GM12878 (cell line): Measurements from ENCODE around the gene CHCHD6. TPM values are rescaled to one million over a fixed set of nuclear protein-coding genes. Genes with fewer than 3 reads are reported as not detected.

Experiments
- ATAC-seq: fragments of 200-7000 bp; cut with Tn5 transposase; 3 replicates; pipeline ENCODE4 v1.9.1; 2020; ENCODE audit warnings: mild to moderate bottlenecking, moderate library complexity
- BruUV-seq: library from RNA; stranded (reverse); fragments of 400-500 nt; replicated peaks from 2 replicates; lab custom pipeline; 2021; lab: Mats Ljungman, UMichigan
- CTCF ChIA-PET: fragments of 300-600 bp; sonication (Branson Sonifier 250); formaldehyde crosslinking; extraction: SDS; loops from one replicate; lab custom pipeline; 2021; ENCODE audit warnings: inconsistent platforms; lab: Yijun Ruan, JAX
- POLR2A ChIA-PET: fragments of 350-600 bp; formaldehyde crosslinking; extraction: SDS; loops from one replicate; lab custom pipeline; 2021; ENCODE audit warnings: inconsistent platforms; lab: Charles Lee
- RAD21 ChIA-PET: fragments of 300-600 bp; sonication (Branson Sonifier 250); formaldehyde crosslinking; loops from one replicate; lab custom pipeline; 2023; ENCODE audit warnings: antibody characterized with exemption; ENCODE audit not compliant: unreplicated experiment; lab: Charles Lee
- SMC1A ChIA-PET: fragments of 300-600 bp; sonication (Branson Sonifier 250); formaldehyde crosslinking; loops from one replicate; lab custom pipeline; 2023; ENCODE audit not compliant: unreplicated experiment, uncharacterized antibody; lab: Charles Lee
- DNase-seq: peaks from one replicate; pipeline ENCODE4 v3.0.0-alpha.2; 2011; ENCODE audit warnings: low read depth, low spot score
- FAIRE-seq: peaks from 3 replicates; lab custom pipeline; 2011; peaks lifted over from hg19 to GRCh38; lab: Jason Lieb, UNC
- H2AFZ ChIP-seq: 2 replicates; pipeline ENCODE4 v1.6.0; 2011; ENCODE audit warnings: low read depth, low read length, control low read depth; ENCODE audit not compliant: control insufficient read depth
- H3K27ac ChIP-seq: 2 replicates; pipeline ENCODE4 v1.5.1; 2011; ENCODE audit warnings: control low read depth; ENCODE audit not compliant: control insufficient read depth, insufficient read depth
- H3K27me3 ChIP-seq, 2 experiments: replicated peaks in 1 of 2; 2 replicates each; pipeline versions ENCODE4 v1.6.0 to v1.6.1; 2011; ENCODE audit warnings: low read length in 1 of 2; ENCODE audit not compliant: control insufficient read depth in 2 of 2, insufficient read depth in 2 of 2
- H3K36me3 ChIP-seq, 2 experiments: 2 replicates each; pipeline ENCODE4 v1.5.1; 2011; ENCODE audit warnings: low read length in 1 of 2; ENCODE audit not compliant: control insufficient read depth in 2 of 2, insufficient read depth in 2 of 2
- H3K4me1 ChIP-seq: 2 replicates; pipeline ENCODE4 v1.6.1; 2011; ENCODE audit warnings: mild to moderate bottlenecking, low read length, moderate library complexity, mixed read lengths; ENCODE audit not compliant: control insufficient read depth, insufficient read depth
- H3K4me2 ChIP-seq: 2 replicates; pipeline ENCODE4 v1.6.0; 2011; ENCODE audit warnings: control low read depth; ENCODE audit not compliant: control insufficient read depth, insufficient read depth
- H3K4me3 ChIP-seq: fragments of 200-600 bp; sonication (generic); 2 replicates; pipeline ENCODE4 v1.5.1; 2016
- H3K79me2 ChIP-seq: 2 replicates; pipeline ENCODE4 v1.6.0; 2011; ENCODE audit warnings: low read length; ENCODE audit not compliant: control insufficient read depth, insufficient read depth
- H3K9ac ChIP-seq: 2 replicates; pipeline ENCODE4 v1.8.0; 2011; ENCODE audit warnings: low read length, control low read depth, mixed read lengths; ENCODE audit not compliant: control insufficient read depth, insufficient read depth
- H3K9me3 ChIP-seq: replicated peaks from 3 replicates; pipeline ENCODE4 v1.5.1; 2011; ENCODE audit warnings: mild to moderate bottlenecking, low read length; ENCODE audit not compliant: control insufficient read depth, insufficient read depth
- H4K20me1 ChIP-seq: 2 replicates; pipeline ENCODE4 v1.6.0; 2011; ENCODE audit not compliant: control insufficient read depth, insufficient read depth
- BCL11A ChIP-seq: IDR thresholded peaks from 2 replicates; pipeline ENCODE4 v1.6.1; 2011; ENCODE audit warnings: low read depth, low read length
- EED ChIP-seq: sonication (generic); IDR thresholded peaks from 2 replicates; pipeline ENCODE4 v1.6.1; 2016; ENCODE audit warnings: antibody characterized with exemption, low read depth
- EGR1 ChIP-seq, 2 experiments: IDR thresholded peaks; 1 replicate in 1 of 2; 2 replicates in 1 of 2; pipeline ENCODE4 v1.6.1; 2011 to 2012; ENCODE audit warnings: low read depth in 2 of 2, low read length in 2 of 2, borderline replicate concordance in 1 of 2, mild to moderate bottlenecking in 1 of 2, moderate library complexity in 1 of 2
- GABPA ChIP-seq: IDR thresholded peaks from 2 replicates; pipeline ENCODE4 v1.6.1; 2014; ENCODE audit warnings: antibody characterized with exemption, low read depth, mild to moderate bottlenecking, inconsistent platforms
- GATAD2B ChIP-seq: fragments of 450-650 bp; conservative IDR thresholded peaks from 2 replicates; pipeline ENCODE4 v1.6.1; 2017; ENCODE audit warnings: low read depth, mild to moderate bottlenecking, moderate library complexity
- HCFC1 ChIP-seq: fragments of 150-350 bp; IDR thresholded peaks from 2 replicates; pipeline ENCODE4 v1.6.1; 2014; ENCODE audit warnings: low read length
- IKZF2 ChIP-seq, 2 experiments: fragments of 450-650 bp; IDR thresholded peaks; 2 replicates each; pipeline ENCODE4 v1.6.1; 2017; ENCODE audit warnings: mild to moderate bottlenecking in 2 of 2, moderate library complexity in 2 of 2
- IRF4 ChIP-seq: IDR thresholded peaks from 2 replicates; pipeline ENCODE4 v1.6.1; 2011; ENCODE audit warnings: low read depth, low read length
- KDM1A ChIP-seq: fragments of 200-600 bp; sonication (generic); IDR thresholded peaks from 2 replicates; pipeline ENCODE4 v1.6.1; 2016; ENCODE audit warnings: borderline replicate concordance
- LARP7 ChIP-seq: fragments of 450-650 bp; IDR thresholded peaks from 2 replicates; pipeline ENCODE4 v1.6.1; 2017; ENCODE audit warnings: mild to moderate bottlenecking
- MTA2 ChIP-seq: fragments of 450-650 bp; IDR thresholded peaks from 2 replicates; pipeline ENCODE4 v1.6.1; 2016; ENCODE audit warnings: low read depth, mild to moderate bottlenecking, moderate library complexity
- RUNX3 ChIP-seq: IDR thresholded peaks from 2 replicates; pipeline ENCODE4 v1.6.1; 2012; ENCODE audit warnings: low read length, inconsistent platforms
- SREBF1 ChIP-seq: IDR thresholded peaks from 2 replicates; pipeline ENCODE4 v1.6.1; 2012; ENCODE audit warnings: mild to moderate bottlenecking, low read length
- WGBS: methylation state at CpG from one replicate; pipeline ENCODE4 v1.1.6; 2016; ENCODE audit warnings: low lambda C conversion rate; ENCODE audit not compliant: insufficient replicate concordance, insufficient coverage; ENCODE audit errors: missing lambda C conversion rate; 5-methylcytosine and 5-hydroxymethylcytosine counted together
- in situ Hi-C: fragments of 300-500 bp; cut with MboI; formaldehyde crosslinking; loops from 9 replicates; pipeline ENCODE4 v1.14.3; 2018; ENCODE audit warnings: mixed read lengths
- intact Hi-C: fragments of 100-400 bp; cut with micrococcal nuclease; formaldehyde crosslinking; loops from one replicate; pipeline ENCODE4 v1.14.2; 2022; ENCODE audit not compliant: unreplicated experiment
- polyA plus RNA-seq, 11 experiments: library from polyadenylated mRNA; depleted of rRNA in 4 of 11; unstranded in 6 of 11; stranded (reverse) in 5 of 11; fragments of >200 nt; fragmentation: Nextera tagmentation in 4 of 11; fragmentation: Illumina TruSeq in 1 of 11; extraction: Ambion mirVana in 4 of 11; extraction: Trizol in 1 of 11; gene quantifications; 1 replicate in 1 of 11; 2 replicates in 10 of 11; pipeline versions ENCODE4 v1.2.1 to v1.2.3, GENCODE V29; 2011 to 2016; ENCODE audit warnings: inconsistent platforms in 2 of 11, missing spikeins in 2 of 11, low read depth in 1 of 11
- total RNA-seq, 4 experiments: library from RNA; depleted of rRNA in 3 of 4; stranded (reverse); fragments of >200 nt in 3 of 4; fragmentation: Illumina TruSeq in 1 of 4; extraction: Trizol in 1 of 4; gene quantifications; 2 replicates each; pipeline versions ENCODE4 v1.2.1 to v1.2.3, GENCODE V29; 2013 to 2021
- TF ChIP-seq, protein P1 (sequence below): fragments of 450-650 bp; formaldehyde crosslinking; IDR thresholded peaks from 2 replicates; pipeline ENCODE4 v1.4.0; 2020; ENCODE audit warnings: mild to moderate bottlenecking, moderate library complexity

The CHCHD6 gene
- total and polyA plus RNA-seq, 10 of the 15 experiments (the other 5 are each of a cell fraction or from before 2014, with no cell fraction given): 2.7 to 16.7 (median 12.3) TPM

DNA sequence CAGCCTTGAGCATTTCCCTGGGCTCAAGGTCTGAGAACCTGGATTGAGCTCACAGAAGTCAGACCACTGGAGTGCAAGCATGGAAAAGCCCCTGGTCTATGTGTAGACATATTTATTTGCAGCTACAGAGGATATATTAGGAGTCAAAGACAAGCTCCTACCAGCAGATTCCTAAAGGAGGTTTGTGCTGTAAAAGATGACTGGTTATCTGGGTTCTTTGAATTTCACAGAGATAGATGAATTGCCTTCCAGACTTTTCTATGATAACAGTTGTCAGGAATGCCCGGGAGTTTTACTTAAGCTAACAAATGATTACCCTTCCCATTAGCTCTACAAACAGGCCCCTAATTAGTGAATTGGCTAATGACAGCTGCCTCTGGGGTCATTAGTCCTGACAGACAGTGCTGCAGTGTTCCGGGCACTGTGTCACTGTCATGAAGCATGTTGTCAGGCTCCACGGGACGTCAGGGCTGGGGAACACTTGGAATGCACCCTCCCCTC, 230.0 kb downstream of the CHCHD6 start (continued):
- TF ChIP-seq GABPA (no peak), LARP7 (no peak), MTA2 (no peak), KDM1A (no peak)
- TF ChIP-seq, protein P1, sequence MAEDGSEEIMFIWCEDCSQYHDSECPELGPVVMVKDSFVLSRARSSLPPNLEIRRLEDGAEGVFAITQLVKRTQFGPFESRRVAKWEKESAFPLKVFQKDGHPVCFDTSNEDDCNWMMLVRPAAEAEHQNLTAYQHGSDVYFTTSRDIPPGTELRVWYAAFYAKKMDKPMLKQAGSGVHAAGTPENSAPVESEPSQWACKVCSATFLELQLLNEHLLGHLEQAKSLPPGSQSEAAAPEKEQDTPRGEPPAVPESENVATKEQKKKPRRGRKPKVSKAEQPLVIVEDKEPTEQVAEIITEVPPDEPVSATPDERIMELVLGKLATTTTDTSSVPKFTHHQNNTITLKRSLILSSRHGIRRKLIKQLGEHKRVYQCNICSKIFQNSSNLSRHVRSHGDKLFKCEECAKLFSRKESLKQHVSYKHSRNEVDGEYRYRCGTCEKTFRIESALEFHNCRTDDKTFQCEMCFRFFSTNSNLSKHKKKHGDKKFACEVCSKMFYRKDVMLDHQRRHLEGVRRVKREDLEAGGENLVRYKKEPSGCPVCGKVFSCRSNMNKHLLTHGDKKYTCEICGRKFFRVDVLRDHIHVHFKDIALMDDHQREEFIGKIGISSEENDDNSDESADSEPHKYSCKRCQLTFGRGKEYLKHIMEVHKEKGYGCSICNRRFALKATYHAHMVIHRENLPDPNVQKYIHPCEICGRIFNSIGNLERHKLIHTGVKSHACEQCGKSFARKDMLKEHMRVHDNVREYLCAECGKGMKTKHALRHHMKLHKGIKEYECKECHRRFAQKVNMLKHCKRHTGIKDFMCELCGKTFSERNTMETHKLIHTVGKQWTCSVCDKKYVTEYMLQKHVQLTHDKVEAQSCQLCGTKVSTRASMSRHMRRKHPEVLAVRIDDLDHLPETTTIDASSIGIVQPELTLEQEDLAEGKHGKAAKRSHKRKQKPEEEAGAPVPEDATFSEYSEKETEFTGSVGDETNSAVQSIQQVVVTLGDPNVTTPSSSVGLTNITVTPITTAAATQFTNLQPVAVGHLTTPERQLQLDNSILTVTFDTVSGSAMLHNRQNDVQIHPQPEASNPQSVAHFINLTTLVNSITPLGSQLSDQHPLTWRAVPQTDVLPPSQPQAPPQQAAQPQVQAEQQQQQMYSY: no peak

DNA sequence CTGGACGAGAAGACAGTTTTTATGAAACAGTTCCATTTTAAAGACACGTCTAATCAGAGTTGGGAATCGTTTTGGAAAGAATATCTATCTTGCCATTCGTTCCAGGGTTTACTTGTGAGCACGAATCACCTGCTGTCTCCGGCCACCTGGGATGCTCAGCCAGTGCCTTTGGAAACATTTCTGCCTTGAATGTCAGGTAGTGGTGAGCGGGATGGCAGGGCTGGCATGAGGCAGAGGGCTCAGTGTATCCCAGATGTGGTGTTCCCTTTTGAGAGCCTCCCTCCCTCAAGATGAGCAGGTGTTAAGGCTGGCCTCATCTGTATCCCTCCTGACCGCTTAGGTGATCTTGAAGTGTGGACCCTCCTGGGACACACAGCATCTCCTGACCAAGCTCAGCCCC, 231.0 kb downstream of the CHCHD6 start:
- Histone ChIP-seq H3K4me3 (no peak overlapping the region), H4K20me1 (no peaks in the 10 kb centered on the region), H3K4me1 (no peaks in the 10 kb centered on the region), H3K36me3 (no peaks in the 10 kb centered on the region), H3K9me3 (no peaks in the 10 kb centered on the region), H3K27ac (no peak overlapping the region), H2AFZ (no peak overlapping the region), H3K9ac (no peak overlapping the region), H3K79me2 (no peaks in the 10 kb centered on the region), H3K4me2 (no peak overlapping the region), H3K27me3 (no peaks in the 10 kb centered on the region)
- no TSS peak for BruUV-seq
- DNase-seq (no peak), FAIRE-seq (no peak), ATAC-seq (no peak)
- 80% methylated on average over 8 of the region's 8 CpGs for WGBS
- intact Hi-C loops (no loop called here), in situ Hi-C loops (no loop called here)
- CTCF ChIA-PET: no interaction called here
- TF ChIP-seq GATAD2B: no peak
- TF ChIP-seq EGR1 (IDR thresholded peaks at IDR 0.05; ENCODE audit: borderline replicate concordance in 1 of 2, low read depth in 2 of 2, low read length in 2 of 2): no peak
- TF ChIP-seq BCL11A: no peak
- no peak for TF ChIP-seq HCFC1
- TF ChIP-seq SREBF1: no peak
- no peak for TF ChIP-seq IRF4
- no peak for TF ChIP-seq IKZF2 (IDR thresholded peaks at IDR 0.05)
- TF ChIP-seq RUNX3: no peak
- no peak for TF ChIP-seq EED
- POLR2A ChIA-PET: no interaction called here
- RAD21 ChIA-PET: no interaction called here
- SMC1A ChIA-PET: interaction anchor here (0.7 kb wide), 1 partner anchor 13 kb away, joined by 3 read pairs; no protein-coding TSS in a partner anchor
